IMR-90 (cell line): ENCODE data around the gene RNF130. TPM values are rescaled to one million over a fixed set of nuclear protein-coding genes. Genes with fewer than 3 reads are reported as not detected.

ENCODE experiments used
- ATAC-seq: fragments of 200-7000 bp; cut with Tn5 transposase; 2 replicates; pipeline ENCODE4 v1.9.1; 2020; ENCODE audit warnings: low read depth, mild to moderate bottlenecking, moderate library complexity
- BruUV-seq: library from RNA; stranded (reverse); fragments of 400-500 nt; replicated peaks from 2 replicates; lab custom pipeline; 2021; lab: Mats Ljungman, UMichigan
- CTCF ChIA-PET: fragments of 300-600 bp; formaldehyde crosslinking; extraction: SDS; loops from one replicate; lab custom pipeline; 2021; ENCODE audit warnings: antibody characterized with exemption; lab: Yijun Ruan, JAX
- POLR2A ChIA-PET: fragments of 300-600 bp; sonication (Branson Sonifier 250); formaldehyde crosslinking; loops from one replicate; lab custom pipeline; 2022; ENCODE audit warnings: antibody characterized with exemption; ENCODE audit not compliant: unreplicated experiment; lab: Charles Lee
- DNase-seq: peaks from one replicate; pipeline ENCODE4 v3.0.0; 2013
- H2AFZ ChIP-seq: replicated peaks from 2 replicates; pipeline ENCODE3; 2013; ENCODE audit warnings: low read length, mild to moderate bottlenecking; ENCODE audit not compliant: poor library complexity
- H2AK5ac ChIP-seq: 2 replicates; pipeline ENCODE4 v1.6.1; 2013; ENCODE audit warnings: low read depth, low read length, inconsistent platforms
- H2AK9ac ChIP-seq: replicated peaks from 2 replicates; pipeline ENCODE3; 2013; ENCODE audit warnings: mild to moderate bottlenecking, low read depth, low read length, moderate library complexity; ENCODE audit not compliant: poor library complexity
- H2BK120ac ChIP-seq: 2 replicates; pipeline ENCODE4 v1.6.1; 2013; ENCODE audit warnings: low read depth, low read length, inconsistent platforms
- H2BK15ac ChIP-seq: 3 replicates; pipeline ENCODE4 v1.6.1; 2013; ENCODE audit warnings: low read depth, low read length, inconsistent platforms
- H2BK20ac ChIP-seq: 2 replicates; pipeline ENCODE4 v1.6.1; 2013; ENCODE audit warnings: low read depth, mild to moderate bottlenecking, inconsistent platforms, low read length, moderate library complexity
- H2BK5ac ChIP-seq: 2 replicates; pipeline ENCODE4 v1.6.1; 2013; ENCODE audit warnings: mild to moderate bottlenecking, low read depth, low read length, inconsistent platforms; ENCODE audit not compliant: poor library complexity, severe bottlenecking
- H3K14ac ChIP-seq: replicated peaks from 2 replicates; pipeline ENCODE4 v1.6.1; 2013; ENCODE audit warnings: low read depth, low read length, inconsistent platforms
- H3K18ac ChIP-seq: 2 replicates; pipeline ENCODE4 v1.6.1; 2013; ENCODE audit warnings: low read depth, low read length, control low read depth
- H3K23ac ChIP-seq: 2 replicates; pipeline ENCODE4 v1.6.1; 2013; ENCODE audit warnings: low read depth, low read length, inconsistent platforms
- H3K27ac ChIP-seq: 2 replicates; pipeline ENCODE4 v1.5.1; 2013; ENCODE audit warnings: mild to moderate bottlenecking, control low read depth, low read length; ENCODE audit not compliant: insufficient read depth
- H3K27me3 ChIP-seq: 2 replicates; pipeline ENCODE4 v1.6.1; 2013; ENCODE audit warnings: low read length; ENCODE audit not compliant: control insufficient read depth, insufficient read depth
- H3K36me3 ChIP-seq: 2 replicates; pipeline ENCODE4 v1.6.1; 2013; ENCODE audit warnings: low read length, mixed read lengths; ENCODE audit not compliant: control insufficient read depth, insufficient read depth
- H3K4ac ChIP-seq: 2 replicates; pipeline ENCODE4 v1.6.1; 2013; ENCODE audit warnings: low read depth, low read length, inconsistent platforms
- H3K4me1 ChIP-seq: 2 replicates; pipeline ENCODE4 v1.6.1; 2013; ENCODE audit warnings: low read length, mixed read lengths; ENCODE audit not compliant: control insufficient read depth, insufficient read depth
- H3K4me2 ChIP-seq: 2 replicates; pipeline ENCODE4 v1.6.1; 2013; ENCODE audit warnings: low read depth, mild to moderate bottlenecking, control low read depth, low read length, moderate library complexity
- H3K4me3 ChIP-seq: 2 replicates; pipeline ENCODE4 v1.5.1; 2013; ENCODE audit warnings: low read depth, mild to moderate bottlenecking, control low read depth, low read length, moderate library complexity; ENCODE audit not compliant: insufficient read depth
- H3K56ac ChIP-seq: 2 replicates; pipeline ENCODE4 v1.6.1; 2013; ENCODE audit warnings: low read length, inconsistent platforms; ENCODE audit not compliant: insufficient read depth; ENCODE audit errors: extremely low read depth
- H3K79me1 ChIP-seq, 2 experiments: 2 replicates each; pipeline ENCODE4 v1.6.1; 2013; ENCODE audit warnings: low read length in 2 of 2, inconsistent platforms in 1 of 2, low read depth in 1 of 2
- H3K9ac ChIP-seq: 2 replicates; pipeline ENCODE4 v1.6.1; 2013; ENCODE audit warnings: low read depth, low read length, control low read depth
- H3K9me1 ChIP-seq: 2 replicates; pipeline ENCODE4 v1.6.1; 2013; ENCODE audit warnings: low read length, inconsistent platforms; ENCODE audit not compliant: insufficient read depth
- H3K9me3 ChIP-seq: 2 replicates; pipeline ENCODE4 v1.6.1; 2013; ENCODE audit warnings: low read length; ENCODE audit not compliant: control insufficient read depth, insufficient read depth
- H4K20me1 ChIP-seq: 2 replicates; pipeline ENCODE4 v1.6.1; 2013; ENCODE audit warnings: low read length, inconsistent platforms; ENCODE audit not compliant: insufficient read depth
- H4K5ac ChIP-seq: 2 replicates; pipeline ENCODE4 v1.6.1; 2013; ENCODE audit warnings: mild to moderate bottlenecking, low read depth, low read length, control low read depth
- H4K8ac ChIP-seq, 2 experiments: 2 replicates each; pipeline ENCODE4 v1.6.1; 2013; ENCODE audit warnings: low read depth in 2 of 2, low read length in 2 of 2, control low read depth in 1 of 2, inconsistent platforms in 1 of 2
- H4K91ac ChIP-seq: 2 replicates; pipeline ENCODE4 v1.6.1; 2013; ENCODE audit warnings: low read depth, low read length, inconsistent platforms; ENCODE audit not compliant: insufficient read depth
- CEBPB ChIP-seq: IDR thresholded peaks from 2 replicates; pipeline ENCODE4 v1.6.1; 2012; ENCODE audit warnings: low read depth, low read length, improper control_type of control experiment
- MXI1 ChIP-seq: IDR thresholded peaks from 2 replicates; pipeline ENCODE4 v1.6.1; 2012; ENCODE audit warnings: low read depth, mild to moderate bottlenecking, low read length, moderate library complexity, borderline replicate concordance
- RAD21 ChIP-seq: IDR thresholded peaks from 2 replicates; pipeline ENCODE4 v1.6.1; 2012; ENCODE audit warnings: low read length, improper control_type of control experiment
- RCOR1 ChIP-seq: IDR thresholded peaks from 2 replicates; pipeline ENCODE4 v1.6.1; 2012; ENCODE audit warnings: mild to moderate bottlenecking, low read length, improper control_type of control experiment; ENCODE audit not compliant: insufficient replicate concordance
- WGBS, 2 experiments: methylation state at CpG; one replicate each; pipeline versions ENCODE4 v1.1.5 to v1.1.7; 2013; ENCODE audit warnings: missing lambda C conversion rate in 2 of 2; ENCODE audit not compliant: insufficient read length in 1 of 2; ENCODE audit errors: extremely low coverage in 2 of 2; 5-methylcytosine and 5-hydroxymethylcytosine counted together
- dilution Hi-C: fragments of 300-500 bp; cut with HindIII; formaldehyde crosslinking; loops from one replicate; pipeline ENCODE4 v1.14.3; 2018; ENCODE audit warnings: low sequenced_read_pairs; ENCODE audit not compliant: unreplicated experiment
- in situ Hi-C: fragments of 300-500 bp; cut with MboI; formaldehyde crosslinking; loops from 3 replicates; pipeline ENCODE4 v1.14.3; 2019; ENCODE audit warnings: low sequenced_read_pairs, inconsistent platforms, mixed read lengths
- intact Hi-C: fragments of 100-400 bp; cut with micrococcal nuclease; formaldehyde crosslinking; loops from 2 replicates; pipeline ENCODE4 v1.10.0; 2022
- polyA plus RNA-seq, 3 experiments: library from polyadenylated mRNA; depleted of rRNA; stranded (reverse); fragments of >200 nt; gene quantifications; 2 replicates each; pipeline ENCODE4 v1.2.3, GENCODE V29; 2012; ENCODE audit warnings: low replicate concordance in 1 of 3
- total RNA-seq: library from RNA; depleted of rRNA; stranded (reverse); fragments of >200 nt; gene quantifications from 2 replicates; pipeline ENCODE4 v1.2.3, GENCODE V29; 2012
- TF ChIP-seq, protein P1 (sequence below): fragments of 150-350 bp; IDR thresholded peaks from 2 replicates; pipeline ENCODE4 v1.6.1; 2016; ENCODE audit warnings: low read depth, mild to moderate bottlenecking, low read length, moderate library complexity, borderline replicate concordance
- TF ChIP-seq, protein P2 (sequence below): fragments of 150-350 bp; IDR thresholded peaks from 2 replicates; pipeline ENCODE4 v1.6.1; 2017; ENCODE audit warnings: mild to moderate bottlenecking, antibody characterized with exemption, low read length, low read depth

RNF130 gene
- total and polyA plus RNA-seq, 2 of the 4 experiments (the other 2 are of a cell fraction), result 12.9 to 21.7 TPM

DNA sequence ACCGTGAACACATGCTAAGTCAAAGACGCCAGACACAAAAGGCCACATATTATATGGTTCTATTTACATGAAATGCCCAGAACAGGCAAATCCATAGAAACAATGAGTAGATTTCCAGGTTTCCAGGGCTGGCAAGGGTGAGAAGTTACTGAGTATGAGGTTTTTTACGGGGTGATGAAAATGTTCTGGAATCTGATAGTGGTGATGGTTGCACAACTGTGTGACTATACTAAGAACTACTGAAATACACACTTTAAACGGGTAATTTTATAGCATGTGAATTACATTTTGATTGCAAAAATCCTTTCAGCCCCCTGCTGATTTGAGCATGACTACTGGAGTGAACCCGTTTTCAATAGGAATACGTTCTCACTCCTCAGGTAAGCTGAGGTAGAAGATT lies 117.1 kb downstream of the RNF130 start:
- ChIA-PET CTCF (no interaction called here), POLR2A (no interaction called here)
- no CpG with 5 or more reads among the region's 6 CpGs for WGBS, 2 experiments
- no peak overlapping the region for H3K14ac ChIP-seq
- dilution Hi-C loops, result no loop called here
- H3K79me1 ChIP-seq, result no peaks in the 10 kb centered on the region
- H3K18ac ChIP-seq, result no peak overlapping the region
- no peak overlapping the region for H2BK15ac ChIP-seq
- H2BK5ac ChIP-seq, result no peak overlapping the region
- no peaks in the 10 kb centered on the region for H4K20me1 ChIP-seq
- H2BK20ac ChIP-seq, result no peak overlapping the region
- H2BK120ac ChIP-seq, result no peak overlapping the region
- no peaks in the 10 kb centered on the region; the same call in 1 of the 2 replicates for H3K4me1 ChIP-seq
- intact Hi-C loops, result no loop called here
- no peak overlapping the region for H3K56ac ChIP-seq
- ATAC-seq, result no peak
- no peak overlapping the region for H4K5ac ChIP-seq
- H3K27ac ChIP-seq, result no peak overlapping the region
- H3K9ac ChIP-seq, result no peak overlapping the region
- peak; percentile 42 for DNase-seq
- TF ChIP-seq, protein P1, sequence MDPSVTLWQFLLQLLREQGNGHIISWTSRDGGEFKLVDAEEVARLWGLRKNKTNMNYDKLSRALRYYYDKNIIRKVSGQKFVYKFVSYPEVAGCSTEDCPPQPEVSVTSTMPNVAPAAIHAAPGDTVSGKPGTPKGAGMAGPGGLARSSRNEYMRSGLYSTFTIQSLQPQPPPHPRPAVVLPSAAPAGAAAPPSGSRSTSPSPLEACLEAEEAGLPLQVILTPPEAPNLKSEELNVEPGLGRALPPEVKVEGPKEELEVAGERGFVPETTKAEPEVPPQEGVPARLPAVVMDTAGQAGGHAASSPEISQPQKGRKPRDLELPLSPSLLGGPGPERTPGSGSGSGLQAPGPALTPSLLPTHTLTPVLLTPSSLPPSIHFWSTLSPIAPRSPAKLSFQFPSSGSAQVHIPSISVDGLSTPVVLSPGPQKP, result no peak
- no peak for TF ChIP-seq MXI1
- TF ChIP-seq RCOR1, result no peak
- peak; percentile 66; the same call in 1 of the 2 replicates for TF ChIP-seq CEBPB
- TF ChIP-seq, protein P2, sequence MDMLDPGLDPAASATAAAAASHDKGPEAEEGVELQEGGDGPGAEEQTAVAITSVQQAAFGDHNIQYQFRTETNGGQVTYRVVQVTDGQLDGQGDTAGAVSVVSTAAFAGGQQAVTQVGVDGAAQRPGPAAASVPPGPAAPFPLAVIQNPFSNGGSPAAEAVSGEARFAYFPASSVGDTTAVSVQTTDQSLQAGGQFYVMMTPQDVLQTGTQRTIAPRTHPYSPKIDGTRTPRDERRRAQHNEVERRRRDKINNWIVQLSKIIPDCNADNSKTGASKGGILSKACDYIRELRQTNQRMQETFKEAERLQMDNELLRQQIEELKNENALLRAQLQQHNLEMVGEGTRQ, result no peak
- TF ChIP-seq RAD21, result no peak
- H3K4ac ChIP-seq, result no peak overlapping the region
- no peak overlapping the region for H3K4me3 ChIP-seq
- peaks cover 8% of the 10 kb centered on the region for H3K36me3 ChIP-seq
- no peak overlapping the region for H4K91ac ChIP-seq
- no peak overlapping the region for H2AFZ ChIP-seq
- H3K27me3 ChIP-seq, result no peaks in the 10 kb centered on the region
- no peak overlapping the region for H4K8ac ChIP-seq
- H3K9me1 ChIP-seq, result no peaks in the 10 kb centered on the region; the same call in 1 of the 2 replicates
- no peaks in the 10 kb centered on the region for H3K9me3 ChIP-seq
- no peak overlapping the region for H2AK9ac ChIP-seq
- no TSS peak for BruUV-seq
- no peak overlapping the region for H3K4me2 ChIP-seq
- H3K23ac ChIP-seq, result no peak overlapping the region
- in situ Hi-C loops, result no loop called here
- no peak overlapping the region for H2AK5ac ChIP-seq
